Glutamatergic neuron (in vitro differentiated cells): ENCODE results near the gene BEST1. TPM values are rescaled to one million over a fixed set of nuclear protein-coding genes. Genes with fewer than 3 reads are reported as not detected.

Experiments used
- DNase-seq: peaks from one replicate; pipeline ENCODE4 v3.0.0; 2022
- H3K27ac Mint-ChIP-seq: one replicate; pipeline ENCODE4 v1.8.0; 2020; ENCODE audit warnings: mild to moderate bottlenecking, mixed read lengths, inconsistent platforms; ENCODE audit not compliant: unreplicated experiment
- H3K27me3 Mint-ChIP-seq: one replicate; pipeline ENCODE4 v1.8.0; 2020; ENCODE audit warnings: mild to moderate bottlenecking, moderate library complexity, mixed read lengths, inconsistent platforms; ENCODE audit not compliant: unreplicated experiment
- H3K36me3 Mint-ChIP-seq: one replicate; pipeline ENCODE4 v1.8.0; 2020; ENCODE audit warnings: mild to moderate bottlenecking, mixed read lengths, inconsistent platforms; ENCODE audit not compliant: unreplicated experiment
- H3K4me1 Mint-ChIP-seq: one replicate; pipeline ENCODE4 v1.8.0; 2020; ENCODE audit warnings: mild to moderate bottlenecking, low read depth, mixed read lengths, inconsistent platforms; ENCODE audit not compliant: unreplicated experiment
- H3K4me3 Mint-ChIP-seq: one replicate; pipeline ENCODE4 v1.8.0; 2020; ENCODE audit warnings: mild to moderate bottlenecking, mixed read lengths, inconsistent platforms; ENCODE audit not compliant: unreplicated experiment
- H3K9me3 Mint-ChIP-seq: one replicate; pipeline ENCODE4 v1.8.0; 2020; ENCODE audit warnings: mild to moderate bottlenecking, moderate library complexity, mixed read lengths, inconsistent platforms; ENCODE audit not compliant: unreplicated experiment
- total RNA-seq: library from RNA; stranded (reverse); fragmentation: NEBNext Ultra II Directional; extraction: Animal tissue kit (Norgen Biotek cat#: 25700); gene quantifications from one replicate; pipeline ENCODE4 v1.2.1, GENCODE V29; 2021; ENCODE audit not compliant: unreplicated experiment
- TF ChIP-seq, protein P1 (sequence below): fragments of 200-600 bp; sonication (generic); IDR thresholded peaks from one replicate; pipeline ENCODE4 v1.5.0; 2021; ENCODE audit not compliant: partially characterized antibody, unreplicated experiment

Gene BEST1
- total RNA-seq, 1 donor from 2014 or later, result 4.6 TPM

DNA sequence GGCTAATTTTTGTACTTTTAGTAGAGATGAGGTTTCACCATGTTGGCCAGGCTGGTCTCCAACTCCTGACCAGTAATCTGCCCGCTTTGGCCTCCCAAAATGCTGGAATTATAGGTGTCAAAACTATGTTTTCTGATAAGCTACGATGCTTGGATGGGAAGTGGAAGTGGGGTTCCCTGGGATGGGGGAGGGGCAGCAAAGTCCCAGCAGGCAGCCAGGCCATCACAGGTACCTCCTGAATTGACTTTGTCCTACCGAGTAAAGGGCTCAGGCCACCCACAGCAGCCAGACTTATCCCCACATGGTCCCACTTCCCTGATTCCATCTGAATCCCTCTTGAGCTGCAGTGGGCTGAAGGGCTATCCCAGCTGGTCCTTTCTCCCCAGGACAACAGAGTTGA lies 10.4 kb downstream of the BEST1 start:
- H3K4me3 Mint-ChIP-seq, result no peak overlapping the region
- DNase-seq, result no peak
- H3K36me3 Mint-ChIP-seq, result peaks cover 18% of the 10 kb centered on the region
- peaks cover 10% of the 10 kb centered on the region for H3K27me3 Mint-ChIP-seq
- peaks cover 6% of the 10 kb centered on the region for H3K4me1 Mint-ChIP-seq
- H3K9me3 Mint-ChIP-seq, result peaks cover 6% of the 10 kb centered on the region
- TF ChIP-seq, protein P1, sequence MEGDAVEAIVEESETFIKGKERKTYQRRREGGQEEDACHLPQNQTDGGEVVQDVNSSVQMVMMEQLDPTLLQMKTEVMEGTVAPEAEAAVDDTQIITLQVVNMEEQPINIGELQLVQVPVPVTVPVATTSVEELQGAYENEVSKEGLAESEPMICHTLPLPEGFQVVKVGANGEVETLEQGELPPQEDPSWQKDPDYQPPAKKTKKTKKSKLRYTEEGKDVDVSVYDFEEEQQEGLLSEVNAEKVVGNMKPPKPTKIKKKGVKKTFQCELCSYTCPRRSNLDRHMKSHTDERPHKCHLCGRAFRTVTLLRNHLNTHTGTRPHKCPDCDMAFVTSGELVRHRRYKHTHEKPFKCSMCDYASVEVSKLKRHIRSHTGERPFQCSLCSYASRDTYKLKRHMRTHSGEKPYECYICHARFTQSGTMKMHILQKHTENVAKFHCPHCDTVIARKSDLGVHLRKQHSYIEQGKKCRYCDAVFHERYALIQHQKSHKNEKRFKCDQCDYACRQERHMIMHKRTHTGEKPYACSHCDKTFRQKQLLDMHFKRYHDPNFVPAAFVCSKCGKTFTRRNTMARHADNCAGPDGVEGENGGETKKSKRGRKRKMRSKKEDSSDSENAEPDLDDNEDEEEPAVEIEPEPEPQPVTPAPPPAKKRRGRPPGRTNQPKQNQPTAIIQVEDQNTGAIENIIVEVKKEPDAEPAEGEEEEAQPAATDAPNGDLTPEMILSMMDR, result no peak
- no peak overlapping the region for H3K27ac Mint-ChIP-seq

DNA sequence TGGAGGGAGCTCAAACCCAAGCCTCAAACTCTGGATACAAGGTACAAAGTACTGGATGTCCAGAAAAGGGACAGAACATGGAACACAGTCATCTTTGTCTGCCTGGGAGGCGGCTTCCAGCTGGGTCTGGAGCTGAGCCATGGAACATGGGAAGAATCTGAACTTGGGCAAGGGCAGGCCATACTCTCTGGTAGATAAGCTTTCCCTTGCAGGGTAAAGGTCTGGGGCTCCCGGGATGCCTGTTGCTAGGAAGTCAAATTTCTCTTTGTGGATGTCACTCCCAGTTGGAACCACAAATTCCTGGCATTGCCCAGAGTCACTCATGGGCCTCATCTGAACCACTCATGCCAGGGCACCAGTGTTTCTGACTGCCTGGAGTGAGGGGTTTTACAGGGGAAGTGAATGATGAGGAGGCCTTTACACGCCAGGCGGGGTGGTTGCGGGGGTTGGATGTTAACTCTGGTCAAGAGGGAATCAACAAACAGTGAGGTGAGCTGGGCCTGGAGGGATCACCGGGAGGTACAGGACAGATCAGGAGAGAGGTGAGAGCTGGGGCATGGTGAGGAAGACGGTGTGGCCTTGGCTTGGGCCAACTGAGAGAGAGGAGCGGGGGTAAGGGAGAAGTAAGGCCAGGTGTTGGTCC lies 11.5 kb downstream of the BEST1 start:
- no peak for DNase-seq
- Mint-ChIP-seq H3K4me1 (peaks cover 6% of the 10 kb centered on the region), H3K27me3 (peaks cover 8% of the 10 kb centered on the region), H3K9me3 (peaks cover 8% of the 10 kb centered on the region), H3K36me3 (peaks cover 18% of the 10 kb centered on the region), H3K4me3 (no peak overlapping the region), H3K27ac (no peak overlapping the region)
- TF ChIP-seq, protein P1, result no peak

DNA sequence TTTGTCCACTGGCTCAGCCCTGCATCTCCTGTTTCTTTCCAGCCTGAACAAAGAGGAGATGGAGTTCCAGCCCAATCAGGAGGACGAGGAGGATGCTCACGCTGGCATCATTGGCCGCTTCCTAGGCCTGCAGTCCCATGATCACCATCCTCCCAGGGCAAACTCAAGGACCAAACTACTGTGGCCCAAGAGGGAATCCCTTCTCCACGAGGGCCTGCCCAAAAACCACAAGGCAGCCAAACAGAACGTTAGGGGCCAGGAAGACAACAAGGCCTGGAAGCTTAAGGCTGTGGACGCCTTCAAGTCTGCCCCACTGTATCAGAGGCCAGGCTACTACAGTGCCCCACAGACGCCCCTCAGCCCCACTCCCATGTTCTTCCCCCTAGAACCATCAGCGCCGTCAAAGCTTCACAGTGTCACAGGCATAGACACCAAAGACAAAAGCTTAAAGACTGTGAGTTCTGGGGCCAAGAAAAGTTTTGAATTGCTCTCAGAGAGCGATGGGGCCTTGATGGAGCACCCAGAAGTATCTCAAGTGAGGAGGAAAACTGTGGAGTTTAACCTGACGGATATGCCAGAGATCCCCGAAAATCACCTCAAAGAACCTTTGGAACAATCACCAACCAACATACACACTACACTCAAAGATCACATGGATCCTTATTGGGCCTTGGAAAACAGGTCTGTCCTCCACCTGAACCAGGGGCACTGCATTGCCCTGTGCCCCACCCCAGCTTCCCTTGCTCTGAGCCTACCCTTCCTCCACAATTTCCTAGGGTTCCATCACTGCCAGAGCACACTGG lies 12.3 kb downstream of the BEST1 start:
- no peak for DNase-seq

DNA sequence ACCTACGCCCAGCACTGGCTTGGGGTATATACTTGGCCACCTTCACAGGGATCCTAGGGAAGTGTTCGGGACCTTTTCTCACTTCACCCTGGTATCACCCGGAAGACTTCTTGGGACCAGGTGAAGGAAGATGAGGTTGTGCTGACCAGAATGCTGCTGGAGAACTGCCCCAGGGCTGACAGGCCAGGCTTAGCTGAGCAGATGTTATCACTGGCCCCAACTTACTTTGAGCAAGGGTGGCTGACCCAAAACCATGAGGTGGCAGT lies 12.8 kb downstream of the BEST1 start:
- Mint-ChIP-seq H3K27me3 (peaks cover 10% of the 10 kb centered on the region), H3K9me3 (peaks cover 10% of the 10 kb centered on the region), H3K4me3 (no peak overlapping the region), H3K4me1 (peaks cover 6% of the 10 kb centered on the region), H3K36me3 (peaks cover 18% of the 10 kb centered on the region), H3K27ac (no peak overlapping the region)
- TF ChIP-seq, protein P1, result no peak
- no peak for DNase-seq

More for the DNA sequence above, 12.3 kb downstream of the BEST1 start:
- H3K27ac Mint-ChIP-seq, result no peak overlapping the region
- TF ChIP-seq, protein P1, result no peak
- peaks cover 6% of the 10 kb centered on the region for H3K4me1 Mint-ChIP-seq
- peaks cover 10% of the 10 kb centered on the region for H3K27me3 Mint-ChIP-seq
- peaks cover 10% of the 10 kb centered on the region for H3K9me3 Mint-ChIP-seq
- no peak overlapping the region for H3K4me3 Mint-ChIP-seq
- H3K36me3 Mint-ChIP-seq, result peaks cover 18% of the 10 kb centered on the region

DNA sequence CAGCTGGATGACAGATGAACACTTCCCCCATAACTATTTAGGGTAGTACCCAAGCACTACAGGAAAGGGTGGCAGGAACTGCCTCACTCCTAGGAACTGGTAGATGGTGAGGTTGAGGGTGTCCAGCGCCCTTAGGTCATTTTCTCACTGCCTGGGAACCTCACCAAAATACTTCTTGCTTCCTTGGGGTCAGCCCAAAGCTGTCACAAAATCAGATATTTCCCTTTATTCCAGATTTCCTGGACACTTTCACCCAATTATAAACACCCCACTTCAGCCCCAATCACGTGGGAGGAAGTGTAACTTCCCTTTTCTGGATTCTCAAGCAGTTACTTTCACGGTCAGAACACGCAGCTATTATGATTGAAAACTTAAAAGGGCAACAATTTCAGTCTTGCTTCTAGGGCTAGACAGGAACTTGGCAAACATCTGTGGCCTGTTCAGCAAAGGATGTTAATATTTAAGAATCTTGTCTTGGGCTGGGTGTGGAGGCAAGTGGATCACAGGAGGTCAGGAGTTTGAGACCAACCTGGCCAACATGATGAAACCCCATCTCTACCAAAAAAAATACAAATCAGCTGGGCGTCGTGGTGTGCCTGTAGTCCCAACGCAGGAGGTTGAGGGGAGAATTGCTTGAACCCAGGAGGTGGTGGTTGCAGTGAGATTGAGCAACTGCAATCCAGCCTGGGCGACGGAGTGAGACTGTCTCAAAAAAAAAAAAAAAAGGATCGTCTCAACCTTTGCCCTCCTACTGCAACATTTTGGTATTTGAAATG lies 13.3 kb downstream of the BEST1 start:
- H3K27ac Mint-ChIP-seq, result no peak overlapping the region
- H3K9me3 Mint-ChIP-seq, result peaks cover 10% of the 10 kb centered on the region
- peak overlapping the region; percentile 15 for H3K4me3 Mint-ChIP-seq
- peaks cover 6% of the 10 kb centered on the region for H3K4me1 Mint-ChIP-seq
- no peak for DNase-seq
- peaks cover 17% of the 10 kb centered on the region for H3K36me3 Mint-ChIP-seq
- peaks cover 10% of the 10 kb centered on the region for H3K27me3 Mint-ChIP-seq
- TF ChIP-seq, protein P1, result no peak
